K562 (cell line): ENCODE results near the gene RRM2. TPM values are rescaled to one million over a fixed set of nuclear protein-coding genes. Genes with fewer than 3 reads are reported as not detected.

ENCODE experiments used
- ATAC-seq: fragments of 200-7000 bp; cut with Tn5 transposase; 3 replicates; pipeline ENCODE4 v1.9.1; 2020; ENCODE audit warnings: moderate library complexity
- BruUV-seq: library from RNA; stranded (reverse); fragments of 400-500 nt; replicated peaks from 2 replicates; lab custom pipeline; 2021; lab: Mats Ljungman, UMichigan
- CTCF ChIA-PET: fragments of 300-600 bp; formaldehyde crosslinking; extraction: SDS; loops from one replicate; lab custom pipeline; 2021; ENCODE audit warnings: low intra/inter-chr PET ratio; lab: Yijun Ruan, JAX
- POLR2A ChIA-PET: fragments of 300-600, 350-650 bp; sonication (Branson Sonifier 250); formaldehyde crosslinking; extraction: SDS; loops from one replicate; lab custom pipeline; 2021; ENCODE audit warnings: antibody characterized with exemption, inconsistent platforms; lab: Yijun Ruan, JAX
- DNase-seq, 4 experiments: peaks; one replicate each; pipeline versions ENCODE4 v3.0.0 to v3.0.0-alpha.2; 2011 to 2018; ENCODE audit warnings: low spot score in 3 of 4, mixed read lengths in 3 of 4; ENCODE audit errors: extremely low read depth in 1 of 4
- FAIRE-seq: peaks from 2 replicates; lab custom pipeline; 2011; peaks lifted over from hg19 to GRCh38; lab: Jason Lieb, UNC
- H2AFZ ChIP-seq: 2 replicates; pipeline ENCODE4 v1.6.0; 2011; ENCODE audit warnings: low read depth, low read length, control low read depth, inconsistent platforms
- H3K27ac ChIP-seq: fragments of 200-600 bp; 3 replicates; pipeline ENCODE4 v1.8.0; 2011; ENCODE audit warnings: low read depth, mild to moderate bottlenecking, control low read depth, inconsistent platforms, low read length, moderate library complexity, mixed read lengths; ENCODE audit errors: extremely low read depth
- H3K27me3 ChIP-seq, 2 experiments: fragments of 300-600 bp in 1 of 2; 2 replicates in 1 of 2; 3 replicates in 1 of 2; pipeline versions ENCODE4 v1.6.0 to v1.8.0; 2011; ENCODE audit warnings: inconsistent platforms in 2 of 2, low read length in 2 of 2, mild to moderate bottlenecking in 1 of 2, mixed read lengths in 1 of 2, moderate library complexity in 1 of 2; ENCODE audit not compliant: control insufficient read depth in 2 of 2, insufficient read depth in 2 of 2
- H3K36me3 ChIP-seq: fragments of 300-600 bp; 3 replicates; pipeline ENCODE4 v1.8.0; 2011; ENCODE audit warnings: mild to moderate bottlenecking, low read length, inconsistent platforms; ENCODE audit not compliant: control insufficient read depth, insufficient read depth
- H3K4me1 ChIP-seq, 2 experiments: fragments of 200-600 bp in 1 of 2; replicated peaks in 1 of 2; 2 replicates in 1 of 2; 3 replicates in 1 of 2; pipeline versions ENCODE4 v1.5.1 to v1.8.0; 2011; ENCODE audit warnings: inconsistent platforms in 2 of 2, low read length in 2 of 2, mild to moderate bottlenecking in 1 of 2, mixed read lengths in 1 of 2, moderate library complexity in 1 of 2; ENCODE audit not compliant: control insufficient read depth in 2 of 2, insufficient read depth in 2 of 2
- H3K4me2 ChIP-seq: 2 replicates; pipeline ENCODE4 v1.6.1; 2011; ENCODE audit warnings: low read length, control low read depth, inconsistent platforms, mixed read lengths; ENCODE audit not compliant: insufficient read depth
- H3K4me3 ChIP-seq: fragments of 200-600 bp; sonication (generic), shearing (Covaris generic); 2 replicates; pipeline ENCODE4 v1.5.1; 2016; ENCODE audit warnings: control low read depth, inconsistent platforms
- H3K79me2 ChIP-seq: fragments of 200-600 bp; 3 replicates; pipeline ENCODE4 v1.8.0; 2011; ENCODE audit warnings: low read length, inconsistent platforms; ENCODE audit not compliant: control insufficient read depth, insufficient read depth
- H3K9ac ChIP-seq, 2 experiments: 2 replicates each; pipeline versions ENCODE4 v1.6.0 to v1.6.1; 2011; ENCODE audit warnings: low read depth in 2 of 2, low read length in 2 of 2, control low read depth in 1 of 2, inconsistent platforms in 1 of 2, mild to moderate bottlenecking in 1 of 2, mixed read lengths in 1 of 2; ENCODE audit not compliant: insufficient read depth in 1 of 2
- H3K9me1 ChIP-seq: one replicate; pipeline ENCODE4 v1.6.0; 2011; ENCODE audit warnings: inconsistent platforms, mild to moderate bottlenecking, low read length, moderate library complexity; ENCODE audit not compliant: control insufficient read depth, insufficient read depth
- H3K9me3 ChIP-seq: replicated peaks from 2 replicates; pipeline ENCODE4 v1.5.1; 2011; ENCODE audit warnings: low read depth, low read length, inconsistent platforms; ENCODE audit not compliant: control insufficient read depth, insufficient read depth
- H4K20me1 ChIP-seq: replicated peaks from 2 replicates; pipeline ENCODE4 v1.6.1; 2011; ENCODE audit warnings: low read length, inconsistent platforms, mixed read lengths; ENCODE audit not compliant: control insufficient read depth, insufficient read depth
- ATF7 ChIP-seq: fragments of 450-650 bp; IDR thresholded peaks from 2 replicates; pipeline ENCODE4 v1.7.1; 2014; ENCODE audit warnings: mild to moderate bottlenecking, moderate library complexity
- CBFA2T3 ChIP-seq: fragments of 450-650 bp; IDR thresholded peaks from 2 replicates; pipeline ENCODE4 v1.6.1; 2017
- CBX2 ChIP-seq: fragments of 200-600 bp; sonication (generic); IDR thresholded peaks from one replicate; pipeline ENCODE4 v1.6.1; 2012; ENCODE audit warnings: mild to moderate bottlenecking, low read length, inconsistent platforms; ENCODE audit not compliant: insufficient read depth, poor library complexity, severe bottlenecking
- ESRRA ChIP-seq: fragments of 450-650 bp; IDR thresholded peaks from 2 replicates; pipeline ENCODE4 v1.6.1; 2014; ENCODE audit warnings: low read depth, mild to moderate bottlenecking, moderate library complexity, borderline replicate concordance
- NCOA2 ChIP-seq, 2 experiments: fragments of 450-650 bp; IDR thresholded peaks; 2 replicates each; pipeline ENCODE4 v1.6.1; 2018; ENCODE audit warnings: mild to moderate bottlenecking in 2 of 2, moderate library complexity in 1 of 2; ENCODE audit not compliant: partially characterized antibody in 2 of 2
- WGBS: fragments of 100-300 bp; shearing (Covaris generic); methylation state at CpG from one replicate; pipeline ENCODE4 v1.1.6; 2016; ENCODE audit warnings: low coverage, mixed read lengths; ENCODE audit not compliant: insufficient coverage; ENCODE audit errors: missing lambda C conversion rate; 5-methylcytosine and 5-hydroxymethylcytosine counted together
- in situ Hi-C: fragments of 300-500 bp; cut with MboI; formaldehyde crosslinking; loops from 4 replicates; pipeline ENCODE4 v1.15.0; 2018; ENCODE audit warnings: inconsistent platforms, mixed read lengths
- intact Hi-C: fragments of 100-400 bp; cut with micrococcal nuclease; formaldehyde crosslinking; loops from 2 replicates; pipeline ENCODE4 v1.14.2; 2022
- polyA plus RNA-seq, 8 experiments: library from polyadenylated mRNA; depleted of rRNA in 4 of 8; stranded (reverse) in 5 of 8; unstranded in 3 of 8; fragments of >200 nt; fragmentation: Nextera tagmentation in 2 of 8; fragmentation: Illumina TruSeq in 1 of 8; extraction: Ambion mirVana in 2 of 8; extraction: Trizol in 1 of 8; gene quantifications; 2 replicates each; pipeline versions ENCODE4 v1.2.1 to v1.2.3, GENCODE V29; 2011 to 2014; ENCODE audit warnings: inconsistent platforms in 1 of 8, missing spikeins in 1 of 8
- total RNA-seq, 7 experiments: library from RNA; depleted of rRNA in 6 of 7; stranded (reverse); fragments of >200 nt in 6 of 7; fragmentation: Illumina TruSeq in 2 of 7; extraction: Trizol in 2 of 7; gene quantifications; 2 replicates each; pipeline versions ENCODE4 v1.2.1 to v1.2.3, GENCODE V29; 2011 to 2021; ENCODE audit warnings: low replicate concordance in 1 of 7
- TF ChIP-seq, protein P1 (sequence below): sonication (generic); formaldehyde crosslinking; IDR thresholded peaks from 2 replicates; pipeline ENCODE4 v1.8.0; 2023; ENCODE audit warnings: mild to moderate bottlenecking, missing genetic modification reagents
- TF ChIP-seq, protein P2 (sequence below), 2 experiments: fragments of 450-650 bp; formaldehyde crosslinking in 1 of 2; IDR thresholded peaks; 2 replicates each; pipeline versions ENCODE4 v1.4.0 to v1.6.1; 2014 to 2020; ENCODE audit warnings: mild to moderate bottlenecking in 2 of 2, borderline replicate concordance in 1 of 2, low read depth in 1 of 2

RRM2 gene
- total and polyA plus RNA-seq, 9 of the 15 experiments (the other 6 are each of a cell fraction or from before 2014, with no cell fraction given) = 50.1 to 244 (median 128) TPM

DNA sequence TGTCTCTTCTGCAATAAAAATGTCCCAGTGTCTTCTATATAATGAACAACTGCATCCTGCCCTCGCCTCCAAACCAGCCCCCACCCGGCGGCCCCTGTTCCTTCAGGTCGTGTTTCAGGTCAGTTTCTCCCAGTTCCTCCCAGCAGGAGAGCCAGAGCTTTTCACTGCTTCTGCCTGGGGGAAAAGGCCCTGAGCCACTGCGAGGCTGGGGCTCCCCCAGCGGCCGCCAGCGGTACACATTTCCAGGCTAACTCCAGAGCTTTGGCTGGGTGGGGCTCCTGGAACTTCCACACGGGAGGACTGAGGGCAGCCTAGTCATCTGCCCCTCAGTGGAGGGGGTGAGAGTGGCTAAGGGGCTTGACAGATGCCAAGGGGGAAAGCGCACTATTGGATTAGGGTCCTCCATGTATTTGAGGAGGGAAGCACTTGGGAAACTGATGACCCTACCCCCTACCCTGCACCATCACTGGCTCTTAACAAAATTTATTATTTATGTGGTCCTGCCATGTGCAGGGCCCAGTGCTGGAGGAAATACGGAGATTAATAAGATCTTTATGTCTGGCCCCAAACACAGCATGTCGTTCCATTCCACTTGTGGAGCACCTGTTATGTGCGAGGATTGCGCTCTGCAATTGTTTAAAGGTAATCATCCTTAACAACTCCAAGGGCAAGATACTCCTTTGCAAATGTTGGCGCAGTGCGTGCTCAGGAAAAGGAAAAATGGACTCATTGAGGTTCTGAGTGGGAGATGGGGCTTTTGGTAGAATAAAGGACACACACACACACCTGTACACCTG is 25.0 kb upstream of the RRM2 start:
- peak; percentile 98 for ATAC-seq
- Histone ChIP-seq H3K4me3 (no peak overlapping the region), H3K36me3 (no peaks in the 10 kb centered on the region), H3K9ac (no peak overlapping the region), H3K4me2 (no peak overlapping the region), H3K9me3 (no peaks in the 10 kb centered on the region), H3K4me1 (peaks cover 2 to 14% of the 10 kb centered on the region in 2 experiments; a peak in 3 of 5 replicates), H3K27ac (no peak overlapping the region), H3K79me2 (no peaks in the 10 kb centered on the region), H4K20me1 (no peaks in the 10 kb centered on the region), H3K27me3 (peaks cover 8 to 22% of the 10 kb centered on the region in 2 experiments; a peak in 3 of 5 replicates), H2AFZ (no peak overlapping the region), H3K9me1 (no peaks in the 10 kb centered on the region)
- ChIA-PET CTCF (interaction anchor here (1.2 kb wide), 1 partner anchor 25 kb away, joined by 3 read pairs; no protein-coding TSS in a partner anchor), POLR2A (interaction anchor here (0.6 to 1.6 kb wide), 10 partner anchors 8 to 952 kb away, joined by 3 to 5 read pairs (median 3); no protein-coding TSS in a partner anchor)
- peak; percentile 86 for FAIRE-seq
- 15% methylated on average over 16 of the region's 16 CpGs for WGBS
- intact Hi-C loops (loop anchor here (1.0 kb wide), 1 partner anchor 25 kb away; no protein-coding TSS in a partner anchor), in situ Hi-C loops (no loop called here)
- DNase-seq = peak; percentile 79 to 87 (median 86)
- BruUV-seq = no TSS peak
- 0 out of 2 replicates have a peak, but pooled peaks have one; percentile 19 for TF ChIP-seq ESRRA
- TF ChIP-seq, protein P1, sequence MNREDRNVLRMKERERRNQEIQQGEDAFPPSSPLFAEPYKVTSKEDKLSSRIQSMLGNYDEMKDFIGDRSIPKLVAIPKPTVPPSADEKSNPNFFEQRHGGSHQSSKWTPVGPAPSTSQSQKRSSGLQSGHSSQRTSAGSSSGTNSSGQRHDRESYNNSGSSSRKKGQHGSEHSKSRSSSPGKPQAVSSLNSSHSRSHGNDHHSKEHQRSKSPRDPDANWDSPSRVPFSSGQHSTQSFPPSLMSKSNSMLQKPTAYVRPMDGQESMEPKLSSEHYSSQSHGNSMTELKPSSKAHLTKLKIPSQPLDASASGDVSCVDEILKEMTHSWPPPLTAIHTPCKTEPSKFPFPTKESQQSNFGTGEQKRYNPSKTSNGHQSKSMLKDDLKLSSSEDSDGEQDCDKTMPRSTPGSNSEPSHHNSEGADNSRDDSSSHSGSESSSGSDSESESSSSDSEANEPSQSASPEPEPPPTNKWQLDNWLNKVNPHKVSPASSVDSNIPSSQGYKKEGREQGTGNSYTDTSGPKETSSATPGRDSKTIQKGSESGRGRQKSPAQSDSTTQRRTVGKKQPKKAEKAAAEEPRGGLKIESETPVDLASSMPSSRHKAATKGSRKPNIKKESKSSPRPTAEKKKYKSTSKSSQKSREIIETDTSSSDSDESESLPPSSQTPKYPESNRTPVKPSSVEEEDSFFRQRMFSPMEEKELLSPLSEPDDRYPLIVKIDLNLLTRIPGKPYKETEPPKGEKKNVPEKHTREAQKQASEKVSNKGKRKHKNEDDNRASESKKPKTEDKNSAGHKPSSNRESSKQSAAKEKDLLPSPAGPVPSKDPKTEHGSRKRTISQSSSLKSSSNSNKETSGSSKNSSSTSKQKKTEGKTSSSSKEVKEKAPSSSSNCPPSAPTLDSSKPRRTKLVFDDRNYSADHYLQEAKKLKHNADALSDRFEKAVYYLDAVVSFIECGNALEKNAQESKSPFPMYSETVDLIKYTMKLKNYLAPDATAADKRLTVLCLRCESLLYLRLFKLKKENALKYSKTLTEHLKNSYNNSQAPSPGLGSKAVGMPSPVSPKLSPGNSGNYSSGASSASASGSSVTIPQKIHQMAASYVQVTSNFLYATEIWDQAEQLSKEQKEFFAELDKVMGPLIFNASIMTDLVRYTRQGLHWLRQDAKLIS = 0 out of 2 replicates have a peak, but pooled peaks have one; percentile 28
- TF ChIP-seq ATF7 = peak; percentile 38; the same call in 1 of the 2 replicates
- TF ChIP-seq CBFA2T3 = no peak
- no peak for TF ChIP-seq CBX2
- TF ChIP-seq, protein P2, sequence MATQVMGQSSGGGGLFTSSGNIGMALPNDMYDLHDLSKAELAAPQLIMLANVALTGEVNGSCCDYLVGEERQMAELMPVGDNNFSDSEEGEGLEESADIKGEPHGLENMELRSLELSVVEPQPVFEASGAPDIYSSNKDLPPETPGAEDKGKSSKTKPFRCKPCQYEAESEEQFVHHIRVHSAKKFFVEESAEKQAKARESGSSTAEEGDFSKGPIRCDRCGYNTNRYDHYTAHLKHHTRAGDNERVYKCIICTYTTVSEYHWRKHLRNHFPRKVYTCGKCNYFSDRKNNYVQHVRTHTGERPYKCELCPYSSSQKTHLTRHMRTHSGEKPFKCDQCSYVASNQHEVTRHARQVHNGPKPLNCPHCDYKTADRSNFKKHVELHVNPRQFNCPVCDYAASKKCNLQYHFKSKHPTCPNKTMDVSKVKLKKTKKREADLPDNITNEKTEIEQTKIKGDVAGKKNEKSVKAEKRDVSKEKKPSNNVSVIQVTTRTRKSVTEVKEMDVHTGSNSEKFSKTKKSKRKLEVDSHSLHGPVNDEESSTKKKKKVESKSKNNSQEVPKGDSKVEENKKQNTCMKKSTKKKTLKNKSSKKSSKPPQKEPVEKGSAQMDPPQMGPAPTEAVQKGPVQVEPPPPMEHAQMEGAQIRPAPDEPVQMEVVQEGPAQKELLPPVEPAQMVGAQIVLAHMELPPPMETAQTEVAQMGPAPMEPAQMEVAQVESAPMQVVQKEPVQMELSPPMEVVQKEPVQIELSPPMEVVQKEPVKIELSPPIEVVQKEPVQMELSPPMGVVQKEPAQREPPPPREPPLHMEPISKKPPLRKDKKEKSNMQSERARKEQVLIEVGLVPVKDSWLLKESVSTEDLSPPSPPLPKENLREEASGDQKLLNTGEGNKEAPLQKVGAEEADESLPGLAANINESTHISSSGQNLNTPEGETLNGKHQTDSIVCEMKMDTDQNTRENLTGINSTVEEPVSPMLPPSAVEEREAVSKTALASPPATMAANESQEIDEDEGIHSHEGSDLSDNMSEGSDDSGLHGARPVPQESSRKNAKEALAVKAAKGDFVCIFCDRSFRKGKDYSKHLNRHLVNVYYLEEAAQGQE (IDR thresholded peaks at IDR 0.05; ENCODE audit: borderline replicate concordance) = peak; percentile 60
- TF ChIP-seq, protein P2 (CRISPR knock-in tag; IDR thresholded peaks at IDR 0.05; ENCODE audit: low read depth) = no peak
- no peak for TF ChIP-seq NCOA2 (IDR thresholded peaks at IDR 0.05; ENCODE audit: partially characterized antibody in 2 of 2)
